ENCODE measurements around the gene ROS1. TPM values are rescaled to one million over a fixed set of nuclear protein-coding genes. Genes with fewer than 3 reads are reported as not detected.

The ROS1 gene
- total and polyA plus RNA-seq, 4 donors, result under 0.01 TPM; not detected in 3

GRCh38 chr6:117391874-117392583, 33.7 kb downstream of the ROS1 start:
- peaks cover 16 to 64% (median 47%) of the 10 kb centered on the region in 4 donors for H3K4me1 ChIP-seq (ENCODE audit: control insufficient read depth in 4 of 4, insufficient read depth in 4 of 4, low read length in 3 of 4)
- H3K4me3 ChIP-seq (ENCODE audit: low read depth in 1 of 3, low read length in 3 of 3), result no peak overlapping the region
- peak overlapping the region; percentile 14 to 39 for H3K27ac ChIP-seq (ENCODE audit: low read depth in 1 of 2, low read length in 2 of 2)
- no peak overlapping the region for H3K9ac ChIP-seq (ENCODE audit: low read depth in 1 of 2, low read length in 2 of 2)
- no peak for DNase-seq (ENCODE audit: low spot score)
- no peaks in the 10 kb centered on the region for H3K27me3 ChIP-seq (ENCODE audit: control insufficient read depth in 4 of 4, insufficient read depth in 4 of 4, low read length in 3 of 4)
- TF ChIP-seq REST (IDR thresholded peaks at IDR 0.05) (peak; percentile 59), EGR1 (IDR thresholded peaks at IDR 0.05; ENCODE audit: low read depth in 2 of 2) (peak; percentile 35 to 83), RAD21 (IDR thresholded peaks at IDR 0.05) (peak in 1 of 2 donors; percentile 17), JUND (IDR thresholded peaks at IDR 0.05) (peak; percentile 100), TAF1 (conservative IDR thresholded peaks at IDR 0.05) (no peak), NR2F2 (IDR thresholded peaks at IDR 0.05) (no peak), ZBTB33 (IDR thresholded peaks at IDR 0.05) (peak; percentile 67), YY1 (IDR thresholded peaks at IDR 0.05) (peak; percentile 61), SP1 (IDR thresholded peaks at IDR 0.05) (peak; percentile 91), ATF3 (IDR thresholded peaks at IDR 0.05) (peak; percentile 99), HNF4G (IDR thresholded peaks at IDR 0.05) (peak; percentile 70), HNF4A (conservative IDR thresholded peaks at IDR 0.05) (peak; percentile 92 to 93), GABPA (IDR thresholded peaks at IDR 0.05 in 1 of 2, conservative IDR thresholded peaks at IDR 0.05 in 1 of 2) (peak in 1 of 2 donors; percentile 17), FOXA1 (IDR thresholded peaks at IDR 0.05) (peak; percentile 95), FOXA2 (IDR thresholded peaks at IDR 0.05) (peak; percentile 97), CTCF (IDR thresholded peaks at IDR 0.05; ENCODE audit: low read depth, low read length, missing input control) (no peak), MAX (IDR thresholded peaks at IDR 0.05) (peak; percentile 29), RXRA (IDR thresholded peaks at IDR 0.05) (peak; percentile 93)
- 42% methylated on average over 3 of the region's 3 CpGs for WGBS
- no peaks in the 10 kb centered on the region for H3K9me3 ChIP-seq (ENCODE audit: control insufficient read depth in 4 of 4, low read length in 3 of 4)
- no peaks in the 10 kb centered on the region for H3K36me3 ChIP-seq (ENCODE audit: control insufficient read depth in 4 of 4, insufficient read depth in 3 of 4, low read depth in 1 of 4, low read length in 3 of 4)
